H1 (cell line): Measurements from ENCODE around the gene RSAD2. TPM values are rescaled to one million over a fixed set of nuclear protein-coding genes. Genes with fewer than 3 reads are reported as not detected.

Experiments used
- CTCF ChIA-PET: fragments of 300-600 bp; sonication (Branson Sonifier 250); formaldehyde crosslinking; loops from one replicate; lab custom pipeline; 2021; ENCODE audit not compliant: partially characterized antibody; lab: Charles Lee
- POLR2A ChIA-PET: fragments of 300-600 bp; sonication (Branson Sonifier 250); formaldehyde crosslinking; loops from one replicate; lab custom pipeline; 2021; ENCODE audit warnings: inconsistent platforms; ENCODE audit not compliant: partially characterized antibody; lab: Charles Lee
- DNase-seq, 2 experiments: peaks; one replicate each; pipeline versions ENCODE4 v3.0.0 to v3.0.0-alpha.2; 2010 to 2022; ENCODE audit warnings: low spot score in 2 of 2, low read depth in 1 of 2, mixed read lengths in 1 of 2
- FAIRE-seq: peaks from 2 replicates; lab custom pipeline; 2011; peaks lifted over from hg19 to GRCh38; lab: Jason Lieb, UNC
- H2AFZ ChIP-seq: 2 replicates; pipeline ENCODE4 v1.8.1; 2012; ENCODE audit warnings: low read length, inconsistent platforms
- H2AK5ac ChIP-seq: 2 replicates; pipeline ENCODE4 v1.6.1; 2013; ENCODE audit warnings: low read depth, low read length
- H2BK120ac ChIP-seq: replicated peaks from 2 replicates; pipeline ENCODE3; 2013; ENCODE audit warnings: low read depth, low read length, inconsistent platforms
- H2BK12ac ChIP-seq: 2 replicates; pipeline ENCODE4 v1.6.1; 2013; ENCODE audit warnings: low read depth, low read length
- H2BK15ac ChIP-seq: 2 replicates; pipeline ENCODE4 v1.6.1; 2013; ENCODE audit warnings: low read length
- H2BK20ac ChIP-seq: 2 replicates; pipeline ENCODE4 v1.6.1; 2013; ENCODE audit warnings: low read length
- H2BK5ac ChIP-seq: 2 replicates; pipeline ENCODE4 v1.6.1; 2013; ENCODE audit warnings: low read depth, low read length
- H3K14ac ChIP-seq: 2 replicates; pipeline ENCODE4 v1.6.1; 2013; ENCODE audit warnings: inconsistent platforms; ENCODE audit not compliant: insufficient read length
- H3K18ac ChIP-seq: 2 replicates; pipeline ENCODE4 v1.6.1; 2013; ENCODE audit warnings: low read length; ENCODE audit errors: extremely low read depth
- H3K23ac ChIP-seq: 2 replicates; pipeline ENCODE4 v1.6.1; 2013; ENCODE audit warnings: inconsistent platforms; ENCODE audit not compliant: insufficient read length
- H3K23me2 ChIP-seq: 2 replicates; pipeline ENCODE4 v1.6.1; 2013; ENCODE audit warnings: low read depth, low read length
- H3K27ac ChIP-seq: 2 replicates; pipeline ENCODE4 v1.6.1; 2011; ENCODE audit warnings: low read depth, low read length, inconsistent platforms
- H3K27me3 ChIP-seq, 4 experiments: replicated peaks in 1 of 4; 1 replicate in 1 of 4; 2 replicates in 3 of 4; pipeline versions ENCODE4 v1.6.1 to v1.8.1; 2011 to 2013; ENCODE audit warnings: low read length in 3 of 4, mild to moderate bottlenecking in 3 of 4, inconsistent platforms in 2 of 4, mixed read lengths in 2 of 4, moderate library complexity in 1 of 4; ENCODE audit not compliant: control insufficient read depth in 3 of 4, insufficient read depth in 3 of 4; ENCODE audit errors: extremely low read depth in 1 of 4
- H3K36me3 ChIP-seq, 4 experiments: 2 replicates each; pipeline versions ENCODE4 v1.6.1 to v1.8.1; 2011 to 2013; ENCODE audit warnings: mild to moderate bottlenecking in 4 of 4, low read length in 3 of 4, moderate library complexity in 2 of 4, control low read depth in 1 of 4, inconsistent platforms in 1 of 4; ENCODE audit not compliant: insufficient read depth in 4 of 4, control insufficient read depth in 2 of 4
- H3K4ac ChIP-seq: replicated peaks from 2 replicates; pipeline ENCODE3; 2013; ENCODE audit warnings: low read length, low read depth, mixed read lengths, inconsistent platforms; ENCODE audit not compliant: insufficient read length
- H3K4me1 ChIP-seq, 4 experiments: replicated peaks in 1 of 4; 1 replicate in 1 of 4; 2 replicates in 3 of 4; pipeline versions ENCODE4 v1.6.1 to v1.8.1; 2011 to 2013; ENCODE audit warnings: low read length in 3 of 4, inconsistent platforms in 2 of 4, mixed read lengths in 1 of 4; ENCODE audit not compliant: insufficient read depth in 4 of 4, control insufficient read depth in 3 of 4
- H3K4me2 ChIP-seq, 2 experiments: 2 replicates each; pipeline versions ENCODE4 v1.6.1 to v1.8.1; 2011 to 2013; ENCODE audit warnings: low read depth in 2 of 2, low read length in 2 of 2, control low read depth in 1 of 2, inconsistent platforms in 1 of 2, mild to moderate bottlenecking in 1 of 2; ENCODE audit not compliant: insufficient read depth in 1 of 2
- H3K4me3 ChIP-seq, 4 experiments: fragments of 200-600, 300-600 bp in 1 of 4; sonication (generic), shearing (Covaris generic), sonication (Bioruptor Twin) in 1 of 4; 2 replicates each; pipeline versions ENCODE4 v1.5.1 to v1.8.1; 2011 to 2016; ENCODE audit warnings: low read length in 4 of 4, low read depth in 3 of 4, control low read depth in 2 of 4, inconsistent platforms in 2 of 4, mild to moderate bottlenecking in 2 of 4, mixed read lengths in 1 of 4, moderate library complexity in 1 of 4; ENCODE audit not compliant: insufficient read depth in 2 of 4; ENCODE audit errors: extremely low read depth in 1 of 4
- H3K56ac ChIP-seq: replicated peaks from 2 replicates; pipeline ENCODE3; 2013; ENCODE audit warnings: low read depth, mild to moderate bottlenecking, mixed read lengths, low read length, inconsistent platforms; ENCODE audit not compliant: insufficient read length
- H3K79me1 ChIP-seq: 2 replicates; pipeline ENCODE4 v1.6.1; 2013; ENCODE audit warnings: low read depth, low read length, control low read depth
- H3K79me2 ChIP-seq, 2 experiments: 2 replicates each; pipeline versions ENCODE4 v1.6.1 to v1.8.1; 2012 to 2013; ENCODE audit warnings: low read length in 2 of 2, mild to moderate bottlenecking in 2 of 2, inconsistent platforms in 1 of 2; ENCODE audit not compliant: insufficient read depth in 2 of 2, control insufficient read depth in 1 of 2
- H3K9ac ChIP-seq, 4 experiments: replicated peaks in 1 of 4; 1 replicate in 1 of 4; 2 replicates in 3 of 4; pipeline versions ENCODE4 v1.6.1 to v1.8.1; 2011 to 2013; ENCODE audit warnings: low read depth in 3 of 4, low read length in 3 of 4, control low read depth in 2 of 4, mild to moderate bottlenecking in 2 of 4, moderate library complexity in 2 of 4, inconsistent platforms in 1 of 4; ENCODE audit errors: extremely low read depth in 1 of 4
- H3K9me3 ChIP-seq, 2 experiments: 2 replicates each; pipeline versions ENCODE4 v1.6.1 to v1.8.1; 2012 to 2013; ENCODE audit warnings: mild to moderate bottlenecking in 2 of 2, moderate library complexity in 2 of 2, control low read depth in 1 of 2, inconsistent platforms in 1 of 2, low read depth in 1 of 2, low read length in 1 of 2, mixed read lengths in 1 of 2; ENCODE audit not compliant: insufficient read depth in 2 of 2
- H4K20me1 ChIP-seq, 2 experiments: replicated peaks in 1 of 2; 2 replicates each; pipeline versions ENCODE3 to v1.8.1; 2011 to 2013; ENCODE audit warnings: inconsistent platforms in 2 of 2, low read length in 2 of 2, mild to moderate bottlenecking in 1 of 2; ENCODE audit not compliant: insufficient read depth in 2 of 2, control insufficient read depth in 1 of 2
- H4K5ac ChIP-seq: 2 replicates; pipeline ENCODE4 v1.6.1; 2013; ENCODE audit warnings: low read length, low read depth, mixed read lengths, inconsistent platforms; ENCODE audit not compliant: insufficient read length
- H4K8ac ChIP-seq: 2 replicates; pipeline ENCODE4 v1.8.0; 2013; ENCODE audit warnings: mild to moderate bottlenecking, moderate library complexity, low read length, inconsistent platforms; ENCODE audit not compliant: insufficient read depth; ENCODE audit errors: extremely low read depth
- H4K91ac ChIP-seq: replicated peaks from 2 replicates; pipeline ENCODE3; 2013; ENCODE audit warnings: low read length, mixed read lengths, inconsistent platforms; ENCODE audit not compliant: insufficient read length
- BACH1 ChIP-seq: IDR thresholded peaks from 2 replicates; pipeline ENCODE4 v1.6.1; 2012; ENCODE audit warnings: low read length, improper control_type of control experiment
- CHD1 ChIP-seq: IDR thresholded peaks from 2 replicates; pipeline ENCODE4 v1.6.1; 2012; ENCODE audit warnings: low read depth, low read length, improper control_type of control experiment
- CHD2 ChIP-seq: IDR thresholded peaks from 2 replicates; pipeline ENCODE4 v1.6.1; 2012; ENCODE audit warnings: low read length, improper control_type of control experiment
- GABPA ChIP-seq: IDR thresholded peaks from 2 replicates; pipeline ENCODE4 v1.6.1; 2011; ENCODE audit warnings: mild to moderate bottlenecking, low read length, moderate library complexity, borderline replicate concordance; ENCODE audit not compliant: insufficient read depth
- JUN ChIP-seq: IDR thresholded peaks from 2 replicates; pipeline ENCODE4 v1.6.1; 2011; ENCODE audit warnings: low read depth, mild to moderate bottlenecking, improper control_type of control experiment, low read length
- KDM5A ChIP-seq: fragments of 200-600 bp; IDR thresholded peaks from 2 replicates; pipeline ENCODE4 v1.7.1; 2012; ENCODE audit warnings: mild to moderate bottlenecking, low read length, inconsistent platforms, mixed read lengths
- POLR2AphosphoS5 ChIP-seq: IDR thresholded peaks from 2 replicates; pipeline ENCODE4 v1.6.1; 2011; ENCODE audit warnings: low read depth, low read length
- RAD21 ChIP-seq, 2 experiments: IDR thresholded peaks in 1 of 2; conservative IDR thresholded peaks in 1 of 2; 2 replicates each; pipeline ENCODE4 v1.6.1; 2011; ENCODE audit warnings: low read depth in 2 of 2, low read length in 2 of 2, improper control_type of control experiment in 1 of 2, inconsistent platforms in 1 of 2, mild to moderate bottlenecking in 1 of 2, moderate library complexity in 1 of 2
- RXRA ChIP-seq: IDR thresholded peaks from 2 replicates; pipeline ENCODE4 v1.6.1; 2011; ENCODE audit warnings: low read depth, mild to moderate bottlenecking, low read length, moderate library complexity; ENCODE audit not compliant: insufficient read depth
- SP4 ChIP-seq: IDR thresholded peaks from 2 replicates; pipeline ENCODE4 v1.6.1; 2012; ENCODE audit warnings: low read length, inconsistent platforms
- SRF ChIP-seq: IDR thresholded peaks from 2 replicates; pipeline ENCODE4 v1.6.1; 2011; ENCODE audit warnings: mild to moderate bottlenecking, low read depth, low read length, moderate library complexity
- TAF7 ChIP-seq: optimal IDR thresholded peaks from 2 replicates; pipeline ENCODE3; 2011; ENCODE audit warnings: low read depth, mild to moderate bottlenecking, inconsistent platforms, low read length, moderate library complexity, borderline replicate concordance
- ZNF274 ChIP-seq: IDR thresholded peaks from 2 replicates; pipeline ENCODE4 v1.7.0; 2012; ENCODE audit warnings: low read length, borderline replicate concordance; ENCODE audit errors: extremely low read depth
- WGBS, 2 experiments: shearing (Covaris generic) in 1 of 2; methylation state at CpG; one replicate each; pipeline versions ENCODE4 v1.1.6 to v1.1.7; 2013 to 2015; ENCODE audit warnings: low lambda C conversion rate in 2 of 2, mixed read lengths in 2 of 2, inconsistent platforms in 1 of 2, low coverage in 1 of 2, missing lambda C conversion rate in 1 of 2; ENCODE audit not compliant: insufficient replicate concordance in 2 of 2, insufficient coverage in 1 of 2, insufficient read length in 1 of 2; ENCODE audit errors: extremely low coverage in 1 of 2, missing lambda C conversion rate in 1 of 2; 5-methylcytosine and 5-hydroxymethylcytosine counted together
- polyA plus RNA-seq, 7 experiments: library from polyadenylated mRNA; depleted of rRNA in 3 of 7; stranded (reverse) in 5 of 7; unstranded in 2 of 7; fragments of >200 nt in 5 of 7; fragments of 200-250 nt in 2 of 7; gene quantifications; 1 replicate in 5 of 7; 2 replicates in 1 of 7; 4 replicates in 1 of 7; pipeline versions ENCODE4 v1.2.1 to v1.2.3, GENCODE V29; 2011 to 2013; ENCODE audit warnings: missing spikeins in 2 of 7, mixed read lengths in 2 of 7
- total RNA-seq: library from RNA; stranded (reverse); fragmentation: NEBNext Ultra II Directional; extraction: Animal tissue kit (Norgen Biotek cat#: 25700); gene quantifications from 2 replicates; pipeline ENCODE4 v1.2.1, GENCODE V29; 2021

The RSAD2 gene
- total and polyA plus RNA-seq, 2 of the 8 experiments (the other 6 are each of a cell fraction or from before 2014, with no cell fraction given) = not detected

DNA sequence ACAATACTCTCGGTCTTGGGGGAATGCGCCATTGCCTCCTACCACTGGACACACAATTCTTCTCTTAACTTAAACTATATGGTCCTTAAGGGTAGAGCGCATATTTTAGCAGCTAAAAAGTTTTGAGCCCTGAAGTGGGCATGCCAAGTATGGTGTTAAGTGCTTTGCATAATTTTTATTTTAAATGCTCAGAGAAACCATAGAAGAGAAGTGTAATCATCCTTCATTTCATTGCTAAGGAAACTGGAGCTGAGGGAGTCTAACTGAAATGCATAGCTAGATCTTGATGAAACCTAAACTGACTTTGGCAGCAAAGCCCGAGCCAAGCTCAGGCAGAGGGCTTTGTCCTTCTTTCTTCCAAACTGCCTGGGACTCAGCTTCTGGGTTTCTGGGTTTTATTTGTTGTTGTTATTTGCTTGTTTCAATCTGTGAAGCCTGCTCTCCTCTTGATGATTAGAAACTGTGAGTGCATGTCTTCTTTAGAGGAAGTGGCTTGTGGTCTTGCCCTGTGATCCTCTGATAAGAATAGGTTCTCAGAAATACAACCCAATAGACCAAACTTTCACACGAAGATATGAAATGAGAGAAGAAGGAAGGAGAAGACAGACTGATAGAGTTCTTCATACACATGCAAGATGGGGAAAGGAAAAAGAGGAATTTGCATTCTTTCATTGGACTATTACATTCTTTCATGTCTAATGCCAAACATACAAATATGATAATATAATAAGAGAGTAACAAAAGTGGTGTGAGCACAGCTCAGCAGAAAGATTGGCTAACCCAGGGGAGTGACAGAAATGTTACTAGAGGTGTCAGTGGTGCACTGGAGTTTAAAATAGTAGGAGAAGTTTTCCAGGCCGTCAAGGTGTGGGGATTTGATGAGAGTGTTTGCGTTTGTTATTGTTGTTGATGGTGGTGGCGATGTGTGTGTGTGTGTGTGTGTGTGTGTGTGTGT lies 32.1 kb downstream of the RSAD2 start:
- Histone ChIP-seq H4K20me1 (no peaks in the 10 kb centered on the region), H3K9ac (no peak overlapping the region), H3K23ac (no peak overlapping the region), H2BK12ac (no peak overlapping the region), H3K23me2 (peaks cover 2% of the 10 kb centered on the region; the same call in 1 of the 2 replicates), H4K5ac (no peak overlapping the region), H2BK120ac (no peak overlapping the region), H3K56ac (no peak overlapping the region), H2BK15ac (no peak overlapping the region), H2AK5ac (no peak overlapping the region), H3K27ac (no peak overlapping the region), H3K79me2 (no peaks in the 10 kb centered on the region), H4K91ac (no peak overlapping the region), H3K14ac (no peak overlapping the region), H3K79me1 (no peaks in the 10 kb centered on the region), H3K18ac (no peak overlapping the region), H4K8ac (no peak overlapping the region), H3K27me3 (no peaks in the 10 kb centered on the region), H3K9me3 (no peaks in the 10 kb centered on the region)
- POLR2A ChIA-PET = no interaction called here
- TF ChIP-seq SP4 (no peak), CHD1 (no peak), SRF (no peak), CHD2 (no peak), POLR2AphosphoS5 (no peak), RAD21 (IDR thresholded peaks at IDR 0.05 in 1 of 2, conservative IDR thresholded peaks at IDR 0.05 in 1 of 2; ENCODE audit: low read depth in 2 of 2, low read length in 2 of 2) (no peak), KDM5A (no peak), JUN (no peak), ZNF274 (no peak), TAF7 (no peak), BACH1 (no peak), GABPA (no peak), RXRA (no peak)
- TF ChIP-seq, all 59 proteins: peak for 0
- no peak for DNase-seq
- peaks cover 0 to under 1% (median 0%) of the 10 kb centered on the region in 4 experiments; a peak in 2 of 7 replicates for H3K4me1 ChIP-seq
- CTCF ChIA-PET = interaction anchor here (0.9 to 11.8 kb wide), 3 partner anchors 14 to 105 kb away, joined by 3 to 94 read pairs (median 9); partner anchors contain the start of gene RSAD2
- no peak overlapping the region for H2BK5ac ChIP-seq
- no peak overlapping the region for H2BK20ac ChIP-seq
- WGBS, 2 experiments = 90 to 100% methylated on average over 1 to 8 of the region's 8 CpGs
- no peak overlapping the region for H2AFZ ChIP-seq
- no peak overlapping the region for H3K4me2 ChIP-seq
- no peak overlapping the region for H3K4ac ChIP-seq
- FAIRE-seq = no peak
- H3K4me3 ChIP-seq = no peak overlapping the region
- H3K36me3 ChIP-seq = no peaks in the 10 kb centered on the region
